ENCODE results near the gene IPPK.

The IPPK gene

GRCh38 chr9:92564982-92565381, 104.9 kb downstream of the IPPK start:
- H3K4me1 ChIP-seq (ENCODE audit: insufficient read depth, low read length), result no peaks in the 10 kb centered on the region
- no peaks in the 10 kb centered on the region for H3K9me3 ChIP-seq (ENCODE audit: insufficient read depth, low read length, severe bottlenecking)
- no peak for DNase-seq
- H3K9ac ChIP-seq (ENCODE audit: low read depth, low read length), result no peak overlapping the region
- no peak for ATAC-seq (ENCODE audit: insufficient read depth, low read depth)
- H3K27me3 ChIP-seq (ENCODE audit: insufficient read depth, low read length, poor library complexity), result no peaks in the 10 kb centered on the region
- H3K27ac ChIP-seq (ENCODE audit: low read length), result no peak overlapping the region
- no peak overlapping the region for H3K4me3 ChIP-seq (ENCODE audit: low read depth in 1 of 2, low read length in 2 of 2)
- TF ChIP-seq, protein P1, sequence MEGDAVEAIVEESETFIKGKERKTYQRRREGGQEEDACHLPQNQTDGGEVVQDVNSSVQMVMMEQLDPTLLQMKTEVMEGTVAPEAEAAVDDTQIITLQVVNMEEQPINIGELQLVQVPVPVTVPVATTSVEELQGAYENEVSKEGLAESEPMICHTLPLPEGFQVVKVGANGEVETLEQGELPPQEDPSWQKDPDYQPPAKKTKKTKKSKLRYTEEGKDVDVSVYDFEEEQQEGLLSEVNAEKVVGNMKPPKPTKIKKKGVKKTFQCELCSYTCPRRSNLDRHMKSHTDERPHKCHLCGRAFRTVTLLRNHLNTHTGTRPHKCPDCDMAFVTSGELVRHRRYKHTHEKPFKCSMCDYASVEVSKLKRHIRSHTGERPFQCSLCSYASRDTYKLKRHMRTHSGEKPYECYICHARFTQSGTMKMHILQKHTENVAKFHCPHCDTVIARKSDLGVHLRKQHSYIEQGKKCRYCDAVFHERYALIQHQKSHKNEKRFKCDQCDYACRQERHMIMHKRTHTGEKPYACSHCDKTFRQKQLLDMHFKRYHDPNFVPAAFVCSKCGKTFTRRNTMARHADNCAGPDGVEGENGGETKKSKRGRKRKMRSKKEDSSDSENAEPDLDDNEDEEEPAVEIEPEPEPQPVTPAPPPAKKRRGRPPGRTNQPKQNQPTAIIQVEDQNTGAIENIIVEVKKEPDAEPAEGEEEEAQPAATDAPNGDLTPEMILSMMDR (IDR thresholded peaks at IDR 0.05; ENCODE audit: borderline replicate concordance, extremely low read depth, low read length, poor library complexity, severe bottlenecking), result no peak
- no peak for TF ChIP-seq EZH2 (IDR thresholded peaks at IDR 0.05; ENCODE audit: borderline replicate concordance, low read depth, low read length, severe bottlenecking)
- no peaks in the 10 kb centered on the region for H4K20me1 ChIP-seq (ENCODE audit: insufficient read depth, low read length)
- no peak overlapping the region for H2AFZ ChIP-seq (ENCODE audit: low read depth, low read length)
- no peaks in the 10 kb centered on the region for H3K36me3 ChIP-seq (ENCODE audit: insufficient read depth, low read length)
- H3K79me2 ChIP-seq (ENCODE audit: insufficient read depth, low read length), result no peaks in the 10 kb centered on the region
- no peak overlapping the region for H3K4me2 ChIP-seq (ENCODE audit: insufficient read depth, low read length)

GRCh38 chr9:92564504-92564903, 105.4 kb downstream of the IPPK start:
- H3K4me2 ChIP-seq (ENCODE audit: insufficient read depth, low read length), result no peak overlapping the region
- H2AFZ ChIP-seq (ENCODE audit: low read depth, low read length), result no peak overlapping the region
- no peak overlapping the region for H3K27ac ChIP-seq (ENCODE audit: low read length)
- no peak for ATAC-seq (ENCODE audit: insufficient read depth, low read depth)
- H3K4me3 ChIP-seq (ENCODE audit: low read depth in 1 of 2, low read length in 2 of 2), result no peak overlapping the region
- TF ChIP-seq, protein P1 (IDR thresholded peaks at IDR 0.05; ENCODE audit: borderline replicate concordance, extremely low read depth, low read length, poor library complexity, severe bottlenecking), result no peak
- TF ChIP-seq EZH2 (IDR thresholded peaks at IDR 0.05; ENCODE audit: borderline replicate concordance, low read depth, low read length, severe bottlenecking), result no peak
- H3K9me3 ChIP-seq (ENCODE audit: insufficient read depth, low read length, severe bottlenecking), result no peaks in the 10 kb centered on the region
- no peaks in the 10 kb centered on the region for H3K4me1 ChIP-seq (ENCODE audit: insufficient read depth, low read length)
- H3K79me2 ChIP-seq (ENCODE audit: insufficient read depth, low read length), result no peaks in the 10 kb centered on the region
- no peaks in the 10 kb centered on the region for H3K27me3 ChIP-seq (ENCODE audit: insufficient read depth, low read length, poor library complexity)
- no peak overlapping the region for H3K9ac ChIP-seq (ENCODE audit: low read depth, low read length)
- no peaks in the 10 kb centered on the region for H3K36me3 ChIP-seq (ENCODE audit: insufficient read depth, low read length)
- no peak for DNase-seq
- H4K20me1 ChIP-seq (ENCODE audit: insufficient read depth, low read length), result no peaks in the 10 kb centered on the region
